Dermis blood vessel endothelial cell (primary cell): ENCODE results near the gene TRPM3. TPM values are rescaled to one million over a fixed set of nuclear protein-coding genes. Genes with fewer than 3 reads are reported as not detected.
A peak's percentile ranks its signal among the peaks of the same experiment; 100 is the strongest.

Source experiments
- DNase-seq: peaks from one replicate; pipeline ENCODE4 v3.0.0; 2010
- total RNA-seq: library from RNA; depleted of rRNA; stranded (reverse); fragments of >200 nt; gene quantifications from 2 replicates; pipeline ENCODE4 v1.2.3, GENCODE V29; 2014

The TRPM3 gene
- total RNA-seq, result 0.37 and 1.4 TPM in 2 replicates

DNA sequence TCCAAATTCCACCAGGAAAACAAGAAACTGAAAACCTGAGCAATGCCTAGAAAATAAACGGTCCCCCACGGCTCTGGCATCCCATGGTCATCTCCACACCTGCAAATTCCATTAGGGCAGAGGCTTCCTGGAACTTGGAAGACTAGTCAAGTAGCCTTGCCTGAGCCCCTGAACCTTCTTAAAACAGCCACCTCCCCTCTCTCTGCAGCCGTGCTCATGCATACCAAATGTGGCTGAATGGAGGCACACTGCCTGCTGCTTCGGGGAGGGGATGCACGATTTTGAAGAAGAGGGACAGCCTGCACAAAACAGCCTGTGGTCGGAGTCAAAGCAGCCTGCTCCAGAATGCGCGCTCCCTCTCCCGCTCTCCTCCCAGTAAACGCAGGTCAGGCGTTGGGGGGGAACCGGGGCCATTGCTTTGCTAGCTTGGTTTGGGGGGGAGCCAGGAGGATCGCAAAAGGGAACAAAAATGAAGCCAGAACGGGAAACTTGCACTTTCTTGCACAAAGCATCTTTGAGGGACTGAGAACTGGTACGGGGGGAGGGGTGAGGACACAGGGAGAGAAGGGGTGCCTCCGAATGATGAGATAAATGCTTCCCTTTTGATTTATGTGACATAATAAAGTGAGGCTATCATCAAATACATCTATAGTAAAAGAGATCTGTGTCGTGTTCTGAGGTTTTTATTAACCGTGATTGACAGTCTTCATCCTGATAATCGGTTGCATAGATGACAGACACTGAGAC, at the start of gene TRPM3:
TRPM3 (minus strand) TSS at position 347 of the 747 bp plus-strand sequence; CDS start at position 80, 267 bp downstream.
- DNase-seq, result no peak

DNA sequence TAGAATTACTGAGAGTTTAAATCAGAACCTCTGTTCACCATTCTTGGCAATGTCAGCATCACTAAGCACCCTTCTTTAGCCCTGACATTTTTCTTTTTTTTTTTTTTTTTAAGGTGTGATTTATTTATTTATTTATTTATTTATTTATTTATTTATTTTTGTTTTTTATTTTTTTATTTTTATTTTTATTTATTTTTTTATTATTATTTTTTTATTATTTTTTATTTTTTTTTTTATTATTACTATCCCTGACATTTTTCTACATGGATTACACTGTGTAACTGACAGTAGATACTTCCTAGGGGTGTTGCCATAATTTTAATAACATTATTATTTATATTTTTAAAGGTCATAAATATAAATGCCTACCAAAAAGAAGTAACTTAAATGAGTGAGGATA, 47.0 kb upstream of the TRPM3 start:
- DNase-seq, result no peak

DNA sequence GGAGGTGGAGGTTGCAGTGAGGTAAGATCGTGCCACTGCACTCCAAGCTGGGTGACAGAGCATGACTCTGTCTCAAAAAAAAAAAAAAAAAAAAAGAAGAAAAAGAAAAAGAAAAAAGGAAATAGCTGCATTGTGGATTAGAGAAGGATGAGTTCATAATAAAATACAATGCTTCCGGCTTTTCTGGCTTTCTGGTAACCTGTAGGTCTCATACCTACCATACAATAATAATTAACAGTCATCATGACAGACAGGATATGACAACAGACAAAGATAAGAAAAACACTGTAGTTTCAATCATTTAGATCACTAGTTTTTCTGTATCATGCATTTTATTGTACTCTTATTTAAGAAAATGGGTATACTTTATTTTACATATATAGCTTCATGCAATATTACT, 40.7 kb upstream of the TRPM3 start:
- DNase-seq, result no peak

DNA sequence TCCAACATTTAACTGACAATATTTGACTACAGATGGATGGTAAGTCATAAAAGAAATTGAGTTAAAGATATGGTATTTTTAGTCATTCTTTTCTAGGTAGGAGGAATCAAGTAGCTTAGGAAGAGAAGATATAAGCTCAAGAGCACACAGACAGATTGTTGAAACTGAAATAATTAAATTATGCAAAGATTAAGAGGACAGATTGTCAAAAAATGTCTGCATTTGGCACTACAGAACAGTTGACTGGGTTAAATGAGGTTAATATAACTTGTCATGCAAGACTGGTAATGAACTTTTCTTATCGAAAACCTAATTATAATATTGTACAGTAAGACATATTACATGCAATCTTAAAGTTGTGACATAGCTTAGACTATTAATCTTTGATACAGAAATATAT, 36.3 kb upstream of the TRPM3 start:
- DNase-seq, result no peak

DNA sequence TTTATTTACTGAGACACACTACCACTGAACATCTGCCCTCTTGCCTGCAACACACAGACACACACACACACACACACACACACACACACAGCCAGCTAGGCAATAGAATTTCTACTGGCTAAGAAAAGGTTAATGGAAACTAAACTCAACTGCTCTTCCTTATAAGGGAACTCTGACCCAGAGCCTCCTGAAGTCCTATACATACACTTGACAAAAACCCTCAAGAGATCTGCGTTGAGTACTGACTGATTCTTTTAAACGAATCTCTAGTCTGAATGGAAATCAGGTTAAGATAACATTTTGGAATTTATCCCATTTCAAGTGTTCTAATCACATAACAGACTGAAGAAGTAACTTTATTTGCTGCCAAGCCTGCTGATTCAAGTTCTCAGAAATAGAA, 25.9 kb upstream of the TRPM3 start:
- no peak for DNase-seq

DNA sequence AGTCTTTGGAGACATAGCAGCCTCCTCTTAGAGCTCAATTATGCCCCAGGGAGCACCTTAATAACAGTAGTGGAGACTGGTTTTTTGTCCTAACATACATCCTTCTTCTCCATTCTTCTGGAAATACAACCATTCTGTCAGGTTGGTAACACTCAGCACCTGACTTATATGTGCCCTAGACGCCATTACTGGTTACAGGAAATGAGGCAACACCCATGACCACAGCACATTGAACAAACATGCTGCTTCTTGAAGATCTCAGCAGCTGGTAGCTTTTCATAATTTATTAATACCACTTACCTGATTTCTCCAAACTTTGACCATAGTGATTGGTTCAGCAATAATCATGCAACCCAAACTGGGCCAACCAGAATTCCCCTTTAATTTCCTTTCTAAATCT, 25.1 kb upstream of the TRPM3 start:
- DNase-seq, result peak; percentile 2

DNA sequence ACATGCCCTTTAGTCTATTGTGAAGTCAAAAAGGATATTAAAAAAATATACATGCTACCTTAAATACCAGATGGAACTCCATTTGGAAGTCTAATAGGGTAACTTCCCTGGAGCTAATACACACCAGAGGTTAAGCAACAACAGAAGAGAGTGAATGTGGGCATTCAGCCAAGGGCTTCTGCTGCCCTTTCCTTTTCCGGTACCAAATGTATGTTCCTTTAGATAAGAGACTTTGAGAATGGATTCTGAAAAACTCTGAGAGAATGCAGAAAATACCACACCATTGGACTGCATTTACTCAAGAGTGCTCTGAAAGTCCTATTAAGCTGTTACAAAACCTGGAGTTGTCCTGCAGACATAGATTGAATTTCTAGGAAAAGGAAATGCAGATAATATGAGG, 23.8 kb upstream of the TRPM3 start:
- DNase-seq, result peak; percentile 96

DNA sequence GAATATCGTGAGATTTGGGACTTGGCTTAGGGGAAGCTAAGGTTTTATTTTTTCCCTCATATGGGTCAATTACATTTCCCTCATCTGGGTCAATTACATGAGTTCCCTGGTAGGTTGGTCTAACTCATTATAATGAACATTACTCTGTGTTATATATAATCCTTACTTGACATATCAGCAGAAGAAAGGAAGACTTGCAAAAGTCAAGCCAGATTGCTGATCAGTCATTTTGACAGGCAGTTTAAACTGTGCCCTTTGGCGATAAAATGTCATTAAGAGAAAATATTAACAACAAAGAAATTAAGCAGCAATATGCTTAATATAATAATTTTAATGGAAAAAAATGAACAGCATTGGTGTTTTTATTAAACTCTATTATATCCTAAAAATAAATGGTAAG, 23.1 kb upstream of the TRPM3 start:
- peak; percentile 8 for DNase-seq

DNA sequence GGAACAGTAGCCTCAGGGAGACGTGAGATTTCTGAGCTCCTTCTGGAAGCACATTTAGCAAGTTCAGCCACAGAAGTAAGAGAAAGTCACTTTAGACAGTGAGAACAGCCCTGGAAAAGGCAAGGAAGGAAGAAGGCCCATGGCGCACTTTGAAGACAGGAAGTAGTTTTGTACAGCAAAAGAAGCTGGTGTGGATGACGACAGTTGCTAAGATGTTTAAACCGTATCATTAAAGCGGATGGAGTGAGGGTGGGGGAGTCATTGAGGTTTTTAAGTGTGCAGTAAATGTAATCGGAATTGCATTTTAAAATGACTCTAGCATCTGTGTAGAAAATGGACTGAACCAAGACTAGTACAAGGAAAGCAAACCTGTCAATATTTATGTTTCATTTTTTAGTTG, 15.3 kb upstream of the TRPM3 start:
- DNase-seq, result no peak

DNA sequence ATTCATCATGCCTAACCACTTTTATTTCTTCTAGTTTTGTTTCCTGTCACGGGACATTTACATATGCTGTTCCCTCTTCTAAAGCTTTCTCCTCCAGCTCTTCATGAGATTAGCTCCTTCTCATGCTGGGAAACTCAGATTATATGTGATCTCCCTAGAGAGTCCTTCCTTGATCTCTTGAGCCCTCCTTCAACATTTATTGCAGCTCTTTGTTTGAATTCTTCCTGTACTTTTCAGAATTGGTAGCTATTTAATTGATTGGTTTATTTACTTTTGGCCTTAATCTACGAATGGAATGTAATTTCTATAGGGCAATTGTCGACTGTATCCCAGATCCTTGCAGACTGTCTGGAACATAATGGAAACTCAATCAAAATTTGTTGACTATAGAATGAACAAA, 9.7 kb upstream of the TRPM3 start:
- DNase-seq, result no peak

DNA sequence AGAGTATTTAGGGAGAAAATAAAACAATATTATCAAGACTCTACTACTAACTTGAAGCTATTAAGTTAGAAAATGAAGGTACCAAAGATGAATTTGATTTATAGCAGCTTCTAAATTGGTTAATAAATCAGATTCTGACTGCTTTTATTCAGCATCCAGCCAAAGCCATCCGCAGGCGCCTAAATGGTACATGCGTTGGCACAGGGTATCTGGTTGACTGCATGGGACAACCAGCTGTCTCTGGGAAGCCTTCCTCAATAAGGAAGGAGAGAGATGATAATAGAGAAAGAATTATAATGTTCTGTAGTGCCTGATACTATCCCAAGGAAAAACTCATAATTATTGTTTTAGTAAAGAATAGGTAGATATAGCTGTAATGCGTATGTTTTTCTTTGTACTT, 9.1 kb upstream of the TRPM3 start:
- no peak for DNase-seq

DNA sequence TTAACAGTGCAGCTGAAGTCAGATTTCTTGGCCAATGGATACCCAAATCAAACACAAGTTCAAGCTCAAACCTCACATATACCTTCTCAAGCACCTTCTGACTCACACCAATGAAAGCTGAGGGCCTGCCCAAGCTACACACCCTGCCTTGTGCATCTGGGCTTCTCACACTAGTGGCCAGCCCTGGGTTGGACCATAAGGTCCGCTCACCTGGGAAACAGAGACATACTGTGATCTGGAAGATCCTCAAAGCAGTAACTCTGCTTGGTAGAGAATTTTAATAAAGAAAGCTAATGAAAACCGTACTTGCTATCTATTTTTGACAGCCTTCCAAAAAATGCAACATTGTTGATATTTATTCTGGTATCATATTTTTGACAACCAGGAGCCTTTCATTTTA, 7.4 kb upstream of the TRPM3 start:
- DNase-seq, result no peak

DNA sequence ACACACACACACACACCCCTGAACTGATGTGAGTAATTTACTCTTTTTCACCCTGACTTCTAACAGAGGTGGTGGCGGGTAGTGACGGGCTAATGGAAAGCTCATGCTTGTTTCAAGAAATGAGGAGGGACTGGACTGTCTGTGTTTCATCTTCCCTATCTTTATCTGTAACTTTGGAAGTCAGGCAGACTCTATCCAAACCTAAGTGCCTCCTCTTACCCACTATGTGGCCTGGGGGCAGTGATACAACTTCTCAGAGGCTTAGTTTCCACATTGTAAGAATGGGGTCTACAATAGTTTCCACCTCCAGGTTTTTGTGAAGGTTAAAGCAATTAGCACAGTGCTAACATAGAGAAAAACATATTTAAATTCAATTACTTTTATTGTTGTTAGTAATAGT, 5.9 kb upstream of the TRPM3 start:
- no peak for DNase-seq

DNA sequence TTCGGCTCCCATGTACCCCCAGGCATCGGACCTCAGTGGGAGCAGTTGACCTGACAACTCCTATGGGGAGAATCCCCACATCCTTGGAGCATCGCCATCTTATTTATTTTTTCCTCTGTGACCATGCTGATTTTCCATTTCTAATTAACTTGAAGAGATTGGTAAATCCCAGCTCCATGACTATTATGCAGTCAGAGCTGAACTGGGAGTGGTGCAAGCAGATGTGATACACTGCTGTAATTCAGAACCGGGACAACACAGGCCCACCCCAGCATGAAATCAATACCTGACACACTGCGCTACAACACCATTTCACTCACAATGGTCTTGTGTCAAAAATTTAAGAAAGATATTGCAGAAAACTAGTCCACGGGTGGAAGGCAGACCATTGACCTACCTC, 1.0 kb upstream of the TRPM3 start:
- DNase-seq, result no peak

DNA sequence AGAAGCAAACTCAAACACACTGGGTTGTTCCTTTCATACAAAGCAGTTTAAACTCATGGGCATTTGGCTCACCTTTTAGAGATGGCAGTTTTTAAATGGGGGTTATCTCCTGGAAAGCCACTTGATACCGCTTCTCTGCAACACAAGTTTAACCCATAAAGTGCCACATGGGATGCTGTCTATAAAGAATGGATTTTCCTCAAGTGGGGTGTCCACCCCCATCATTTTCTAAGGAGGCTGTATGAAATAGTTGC, 528 bp upstream of the TRPM3 start:
- DNase-seq, result no peak

DNA sequence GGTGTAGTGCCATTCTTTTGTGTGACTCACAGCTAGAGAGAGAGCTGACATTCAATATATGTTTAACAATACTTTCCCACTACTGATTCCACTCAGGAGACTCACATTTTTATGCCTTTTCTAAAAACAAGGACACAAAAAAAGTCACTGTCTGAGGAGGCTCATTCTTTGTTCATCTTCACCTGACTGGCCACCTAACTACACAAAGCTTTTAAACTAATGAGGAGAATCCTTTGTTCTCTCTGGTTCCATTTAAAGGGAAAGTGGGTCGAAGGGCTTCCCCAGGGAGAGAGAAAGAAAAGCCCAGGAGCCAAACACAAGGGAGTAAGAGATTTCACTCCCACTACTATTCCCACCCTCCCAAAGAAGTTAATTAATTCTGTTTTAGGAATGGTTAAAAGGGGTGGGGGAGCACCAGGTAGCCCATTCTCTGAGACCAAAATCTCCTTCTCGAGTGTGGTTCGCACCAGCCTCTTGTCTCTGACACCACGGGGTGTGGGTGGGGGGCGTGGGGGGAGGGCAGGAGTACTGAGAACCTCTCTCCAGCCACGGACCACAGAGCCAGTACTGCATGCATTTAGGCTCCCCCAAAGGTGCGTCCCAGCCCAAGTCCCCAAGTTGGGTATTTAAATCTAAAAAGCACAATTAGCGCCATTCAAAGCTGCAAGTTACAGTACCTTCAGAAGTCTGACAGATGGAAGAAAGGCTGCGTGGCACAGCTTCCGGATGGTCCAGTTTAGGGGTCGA, 747 bp downstream of the TRPM3 start:
- no peak for DNase-seq

DNA sequence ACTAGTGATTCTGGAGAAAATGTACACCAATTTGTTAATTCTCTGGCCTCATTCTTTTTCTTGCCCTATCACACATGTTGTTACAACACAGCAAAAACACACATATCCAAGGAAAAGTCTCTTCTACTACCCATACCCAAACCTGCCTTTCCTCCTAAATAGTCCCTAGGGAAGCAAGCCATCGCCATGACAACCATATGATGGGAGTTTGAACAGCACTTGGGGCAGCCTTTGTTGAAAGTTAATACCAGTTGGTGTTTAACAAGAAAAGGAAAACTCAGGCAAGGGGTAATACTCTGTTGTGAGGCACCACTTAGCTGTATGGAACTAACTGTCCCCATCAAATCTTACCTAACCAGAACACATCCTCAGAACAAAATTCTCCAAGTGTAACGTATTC, 1.7 kb downstream of the TRPM3 start:
- no peak for DNase-seq

DNA sequence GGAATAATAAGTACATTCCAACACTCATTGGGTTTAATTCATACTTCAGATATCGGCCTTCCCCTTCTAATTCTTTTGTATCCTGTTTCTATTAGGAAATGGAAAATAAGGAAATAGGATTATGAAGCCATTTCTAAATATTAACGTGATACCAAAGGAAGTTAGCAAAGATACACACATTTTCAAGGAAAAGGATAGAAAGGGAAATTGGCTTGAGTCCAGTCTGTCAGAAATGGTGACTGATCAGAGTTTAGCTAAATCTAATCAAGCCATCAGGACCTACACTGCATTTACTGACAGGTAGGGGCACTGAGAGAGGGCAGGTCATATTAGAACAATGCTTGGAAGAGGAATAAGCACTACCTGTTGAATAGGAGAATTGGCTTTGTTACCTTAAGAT, 3.1 kb downstream of the TRPM3 start:
- no peak for DNase-seq

DNA sequence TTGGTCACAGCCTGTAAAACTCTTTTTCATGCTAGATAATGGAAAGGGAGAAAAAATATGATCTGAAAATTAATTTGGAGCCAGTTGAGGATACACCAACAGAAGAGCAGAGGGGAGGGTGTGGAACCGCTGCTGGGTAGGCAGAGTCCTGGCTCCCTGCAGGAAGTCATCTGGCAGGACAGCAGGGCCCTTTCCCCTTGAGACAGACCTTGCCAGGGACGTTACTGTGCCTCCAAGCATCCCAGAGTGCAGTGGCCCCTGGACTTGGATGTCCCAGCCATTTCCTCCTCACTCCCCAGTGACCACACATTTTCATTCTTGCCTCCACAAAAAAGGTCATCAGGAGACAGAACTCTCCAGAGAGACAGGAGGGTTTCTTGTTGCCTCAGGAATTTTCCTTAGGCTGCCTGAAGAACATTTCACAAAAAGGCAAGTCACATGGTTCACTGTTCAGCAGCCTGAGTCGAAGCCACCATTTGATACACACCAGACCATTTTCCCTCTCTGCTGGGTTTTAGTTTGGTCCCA, 5.9 kb downstream of the TRPM3 start:
- no peak for DNase-seq

DNA sequence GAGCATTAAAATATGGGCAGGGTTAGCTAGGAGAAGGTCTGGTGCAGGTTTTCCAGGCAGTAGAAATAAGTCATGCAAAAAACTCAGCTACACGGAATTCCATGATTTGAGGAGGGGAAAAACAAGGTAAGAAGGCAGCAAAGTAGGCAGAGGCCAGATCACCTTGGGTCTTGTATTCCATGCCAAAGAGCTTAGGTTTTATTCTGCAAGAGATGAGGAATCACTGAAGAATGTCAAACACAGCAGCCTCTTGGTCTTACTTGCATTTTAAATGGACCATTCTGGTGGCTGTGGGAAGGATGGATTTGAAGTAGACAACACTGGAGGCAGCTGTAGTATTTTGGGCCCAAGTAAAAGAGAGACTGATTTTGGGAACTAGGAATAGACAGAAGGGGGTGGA, 8.6 kb downstream of the TRPM3 start:
- no peak for DNase-seq

DNA sequence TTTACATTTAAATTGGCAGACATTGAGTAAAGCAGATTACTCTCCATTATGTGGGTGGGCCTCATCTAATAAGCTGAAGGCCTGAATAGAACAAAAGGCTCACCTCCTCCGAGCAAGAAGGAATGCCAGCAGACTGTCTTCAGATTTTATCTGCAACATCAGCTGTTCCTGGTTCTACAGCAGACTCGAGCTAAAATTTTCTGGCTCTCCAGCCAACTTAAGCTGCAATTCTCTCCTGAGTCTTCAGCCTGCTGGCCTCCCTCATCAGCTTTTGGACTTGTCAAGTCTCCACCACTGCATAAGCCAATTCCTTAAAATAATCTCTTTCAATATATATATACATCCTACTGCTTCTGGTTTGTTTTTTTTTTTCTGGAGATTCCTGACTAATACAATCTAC, 12.5 kb downstream of the TRPM3 start:
- no peak for DNase-seq

DNA sequence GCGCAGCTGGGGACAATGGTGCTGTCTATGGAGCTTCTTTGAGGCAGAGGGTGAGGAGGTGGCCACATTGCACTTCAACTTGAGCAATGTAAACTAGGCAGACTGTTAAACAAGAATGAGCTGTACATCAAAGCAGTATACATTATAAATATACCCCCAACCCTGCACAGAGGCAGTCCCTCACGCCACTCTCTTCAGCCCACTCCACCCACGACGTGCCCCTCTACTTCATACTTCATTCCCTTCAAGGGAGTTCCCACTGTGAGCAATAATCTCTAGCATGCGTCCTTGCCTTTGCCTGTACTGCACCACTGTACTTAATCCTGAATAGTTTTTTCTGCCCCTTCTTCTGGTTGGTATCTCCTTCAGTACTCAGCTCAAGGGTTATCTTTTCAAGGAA, 14.4 kb downstream of the TRPM3 start:
- DNase-seq, result no peak

DNA sequence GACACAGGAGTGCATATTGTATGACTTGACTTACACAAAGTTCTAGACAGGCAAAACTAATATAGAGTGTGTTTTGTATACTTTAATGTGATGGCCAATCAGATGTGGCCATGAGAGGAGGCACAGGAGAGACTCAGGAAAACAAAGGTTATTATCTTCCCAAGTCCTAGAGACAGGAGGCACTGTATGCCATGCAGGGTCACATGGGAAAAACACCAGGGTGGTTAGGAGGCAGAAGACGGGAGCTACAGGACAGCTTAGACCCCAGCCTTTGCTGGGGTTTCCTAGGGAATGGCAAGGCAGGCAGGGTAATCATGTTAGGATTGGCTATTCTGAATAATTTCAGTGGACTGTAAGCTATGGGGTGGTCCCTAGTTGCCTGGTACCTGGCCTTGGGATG, 16.2 kb downstream of the TRPM3 start:
- DNase-seq, result no peak

DNA sequence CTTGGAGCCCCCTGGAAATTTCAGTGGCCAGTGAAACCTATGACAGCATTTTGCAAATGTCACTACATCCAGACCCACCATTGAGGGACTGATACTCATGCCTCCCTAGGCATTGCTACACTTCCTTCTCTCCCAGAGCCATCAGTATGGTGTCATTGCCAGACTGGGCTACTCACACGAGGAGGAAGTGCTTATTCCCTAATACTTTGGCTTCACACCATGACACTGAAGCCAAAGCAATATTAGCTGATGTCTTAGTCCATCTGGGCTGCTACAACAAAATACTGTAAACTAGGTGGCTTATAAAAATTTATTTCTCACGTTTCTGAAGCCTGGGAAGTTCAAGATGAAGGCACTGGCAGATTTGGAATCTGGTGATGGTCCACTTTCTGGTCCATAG, 22.6 kb downstream of the TRPM3 start:
- DNase-seq, result no peak

DNA sequence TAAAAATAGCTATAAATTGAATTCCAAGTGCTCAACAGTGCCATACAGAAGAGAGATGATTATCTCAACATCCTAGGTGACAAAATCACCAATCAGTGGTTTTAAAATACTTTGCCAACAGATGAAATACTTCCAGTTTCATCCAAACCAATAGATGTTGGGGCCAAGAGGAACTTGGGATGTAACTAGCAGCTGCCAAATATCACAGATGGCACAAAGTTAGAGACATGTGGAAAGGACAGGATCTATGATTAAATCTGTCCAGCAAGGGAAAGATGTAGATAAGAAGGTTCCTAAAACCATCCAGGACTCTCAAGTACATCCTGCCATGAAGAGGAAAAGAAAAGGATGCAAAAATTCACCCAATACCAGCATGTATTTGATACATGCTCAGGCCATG, 23.8 kb downstream of the TRPM3 start:
- no peak for DNase-seq
